ENCODE results near the gene CPA4.
"Not testable (repeated sequence)": the region's sequence is repeated elsewhere in the genome, so short reads cannot be mapped to it uniquely, and the experiment has no call there.

CPA4 gene

GRCh38 chr7:130303127-130303526 lies 10.2 kb downstream of the CPA4 start:
- DNase-seq, result no peak
- no peak for ATAC-seq

- ATAC-seq (no peak), DNase-seq (no peak)
Observed at GRCh38 chr7:130303551-130303950, 10.6 kb downstream of the CPA4 start.

- DNase-seq (no peak), ATAC-seq (no peak)
Observed at GRCh38 chr7:130303982-130304381, 11.0 kb downstream of the CPA4 start.

DNA sequence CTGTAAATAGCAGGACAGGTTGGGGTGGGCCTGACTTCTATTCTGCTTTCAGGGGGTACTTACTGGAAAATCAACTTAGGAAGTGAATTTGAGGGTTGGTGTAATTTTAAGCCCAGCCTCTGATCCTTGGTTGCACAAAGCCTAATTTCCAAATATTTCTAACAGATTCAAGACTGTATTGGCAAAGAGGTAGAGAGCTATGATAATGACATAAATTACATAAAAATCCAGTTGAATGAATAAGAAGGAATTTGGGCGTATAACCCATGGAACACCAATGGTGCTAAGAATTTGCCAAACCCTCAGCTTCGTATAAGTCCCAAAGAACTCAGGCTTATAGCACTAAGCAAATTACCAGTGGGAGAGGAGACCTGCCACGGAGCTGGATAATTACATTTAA lies 11.9 kb downstream of the CPA4 start:
- ATAC-seq (no peak), DNase-seq (no peak)

- no peak for ATAC-seq
- DNase-seq, result no peak
Observed at GRCh38 chr7:130305433-130306042, 12.6 kb downstream of the CPA4 start.

- no peak for ATAC-seq
- DNase-seq, result no peak
Observed at GRCh38 chr7:130309986-130310385, 17.0 kb downstream of the CPA4 start.

- ATAC-seq, result no peak
- no peak for DNase-seq
Observed at GRCh38 chr7:130314305-130314704, 21.3 kb downstream of the CPA4 start.

DNA sequence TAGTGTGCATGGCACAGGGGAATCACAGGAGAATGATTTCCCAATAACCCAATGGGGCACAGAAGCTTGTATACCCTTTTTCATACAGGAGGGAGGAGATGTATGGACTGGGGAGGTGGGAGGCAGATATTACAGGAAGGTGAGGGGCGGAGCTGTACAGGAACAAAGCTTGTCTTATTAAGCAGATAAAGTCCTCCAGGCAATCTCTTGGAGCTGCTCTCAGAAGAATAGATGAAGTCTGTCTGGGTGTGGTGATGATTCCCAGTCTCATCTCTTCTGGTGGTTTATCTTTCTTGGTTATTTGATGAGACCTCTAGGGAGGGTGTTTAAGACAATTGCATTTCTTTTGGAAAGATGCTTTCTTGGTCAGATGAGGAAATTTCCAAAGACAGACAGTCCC lies 26.6 kb downstream of the CPA4 start:
- DNase-seq (no peak), ATAC-seq (no peak)

DNA sequence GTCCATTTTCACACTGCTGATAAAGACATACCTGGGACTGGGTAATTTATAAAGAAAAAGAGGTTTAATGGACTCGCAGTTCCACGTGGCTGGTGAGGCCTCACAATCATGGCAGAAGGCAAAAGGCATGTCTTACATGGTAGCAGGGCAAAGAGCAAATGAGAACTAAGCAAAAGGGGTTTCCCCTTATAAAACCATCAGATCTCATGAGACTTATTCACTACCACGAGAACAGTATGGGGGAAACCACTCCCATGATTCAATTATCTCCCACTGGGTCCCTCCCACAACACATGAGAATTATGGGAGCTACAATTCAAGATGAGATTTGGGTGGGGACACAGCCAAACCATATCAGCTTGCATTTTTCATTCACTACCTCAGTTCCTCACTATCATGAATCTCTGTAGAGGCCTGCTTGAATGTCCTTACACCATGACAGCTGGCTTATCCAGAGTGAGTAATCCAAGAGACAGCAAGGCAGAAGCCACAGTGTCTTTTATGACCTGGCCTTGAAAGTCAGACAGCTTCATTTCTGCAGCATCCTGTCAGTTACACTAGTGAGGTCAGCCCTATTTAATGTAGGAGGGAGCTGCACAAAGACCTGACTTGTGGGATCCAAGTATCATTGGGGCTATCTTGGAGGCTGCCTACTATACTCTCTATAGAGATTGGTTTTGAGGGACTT lies 28.7 kb downstream of the CPA4 start:
- not testable (repeated sequence) for DNase-seq

DNA sequence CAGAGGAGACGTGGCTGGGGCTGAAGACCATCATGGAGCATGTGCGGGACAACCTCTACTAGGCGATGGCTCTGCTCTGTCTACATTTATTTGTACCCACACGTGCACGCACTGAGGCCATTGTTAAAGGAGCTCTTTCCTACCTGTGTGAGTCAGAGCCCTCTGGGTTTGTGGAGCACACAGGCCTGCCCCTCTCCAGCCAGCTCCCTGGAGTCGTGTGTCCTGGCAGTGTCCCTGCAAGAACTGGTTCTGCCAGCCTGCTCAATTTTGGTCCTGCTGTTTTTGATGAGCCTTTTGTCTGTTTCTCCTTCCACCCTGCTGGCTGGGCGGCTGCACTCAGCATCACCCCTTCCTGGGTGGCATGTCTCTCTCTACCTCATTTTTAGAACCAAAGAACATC lies 29.7 kb downstream of the CPA4 start:
- no peak for DNase-seq
- no peak for ATAC-seq

More for the DNA sequence above, 28.7 kb downstream of the CPA4 start:
- peak; percentile 23 for ATAC-seq

- ATAC-seq (no peak), DNase-seq (no peak)
Observed at GRCh38 chr7:130324306-130324943, 31.5 kb downstream of the CPA4 start.

GRCh38 chr7:130329681-130330080 lies 36.7 kb downstream of the CPA4 start:
- ATAC-seq (no peak), DNase-seq (no peak)

GRCh38 chr7:130332259-130333053 lies 39.5 kb downstream of the CPA4 start:
- DNase-seq (no peak), ATAC-seq (no peak)

DNA sequence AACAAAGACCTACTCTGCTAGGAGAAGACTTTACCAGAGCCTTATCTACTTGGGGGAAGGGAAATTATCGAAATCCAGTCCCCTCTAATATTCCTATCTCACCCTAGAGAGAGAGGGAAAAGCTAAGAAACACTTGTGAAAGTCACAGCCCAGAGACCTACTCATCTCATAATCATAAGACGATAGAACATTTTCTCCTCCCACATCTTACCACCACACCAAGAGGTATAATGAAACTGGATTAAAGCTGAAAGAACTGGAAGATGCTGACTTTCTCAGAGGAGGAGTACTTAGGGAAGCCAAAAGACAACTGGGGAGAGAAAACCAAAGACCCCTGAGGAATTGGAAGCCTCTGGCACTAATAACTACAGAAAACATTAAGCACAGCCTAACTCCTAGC lies 40.9 kb downstream of the CPA4 start:
- no peak for ATAC-seq

GRCh38 chr7:130334274-130334673 lies 41.3 kb downstream of the CPA4 start:
- DNase-seq (no peak), ATAC-seq (no peak)

More for the DNA sequence above, 40.9 kb downstream of the CPA4 start:
- DNase-seq, result no peak

DNA sequence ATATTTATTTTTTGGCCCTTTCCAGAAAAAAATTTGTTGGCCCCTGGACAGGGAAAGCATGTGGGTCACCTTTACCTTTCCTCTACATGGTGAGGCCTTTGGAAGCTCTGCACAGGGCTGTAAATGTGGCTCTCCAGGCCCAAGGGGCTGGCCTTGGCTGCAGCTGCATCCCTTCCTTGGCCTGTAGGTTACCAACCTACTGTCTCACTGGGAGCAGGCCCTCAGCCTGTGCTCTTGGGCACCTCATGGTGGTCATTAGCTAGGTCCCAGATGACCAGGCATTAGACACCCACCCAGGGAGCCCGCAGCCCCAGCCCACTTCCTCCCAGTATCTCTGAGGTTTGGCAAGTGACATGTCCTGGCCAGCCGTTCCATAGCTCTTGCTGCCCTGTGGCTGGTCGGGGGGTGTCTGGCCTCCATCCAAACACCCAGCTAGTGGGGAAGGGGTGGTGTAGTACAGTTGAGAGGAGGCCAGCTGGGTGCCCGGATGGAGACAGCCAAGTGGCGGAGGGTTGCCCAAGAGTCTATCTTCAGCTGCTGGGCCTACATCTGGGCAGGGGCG lies 44.5 kb downstream of the CPA4 start:
- no peak for DNase-seq
- no peak for ATAC-seq

- ATAC-seq, result no peak
- DNase-seq, result no peak
Observed at GRCh38 chr7:130338233-130338632, 45.3 kb downstream of the CPA4 start.

DNA sequence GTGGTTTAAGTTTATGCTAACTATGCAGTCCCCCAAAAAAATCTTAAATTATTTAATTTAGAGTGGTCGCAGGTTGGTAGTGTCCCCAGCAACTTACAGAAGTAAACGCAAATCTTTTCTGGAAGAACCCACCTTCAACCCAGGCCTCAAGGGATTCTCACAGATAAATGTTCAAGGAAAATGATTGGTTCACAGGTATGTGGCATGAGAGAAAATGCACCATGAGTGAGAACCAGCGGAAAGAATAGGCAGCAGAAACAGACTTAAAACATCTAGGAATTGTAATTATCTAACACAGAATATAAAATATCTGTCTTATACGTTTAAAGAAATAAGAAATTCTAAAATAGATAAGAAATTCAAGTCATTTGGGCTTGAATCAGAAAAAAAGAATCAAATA lies 48.9 kb downstream of the CPA4 start:
- no peak for ATAC-seq
- DNase-seq, result no peak

DNA sequence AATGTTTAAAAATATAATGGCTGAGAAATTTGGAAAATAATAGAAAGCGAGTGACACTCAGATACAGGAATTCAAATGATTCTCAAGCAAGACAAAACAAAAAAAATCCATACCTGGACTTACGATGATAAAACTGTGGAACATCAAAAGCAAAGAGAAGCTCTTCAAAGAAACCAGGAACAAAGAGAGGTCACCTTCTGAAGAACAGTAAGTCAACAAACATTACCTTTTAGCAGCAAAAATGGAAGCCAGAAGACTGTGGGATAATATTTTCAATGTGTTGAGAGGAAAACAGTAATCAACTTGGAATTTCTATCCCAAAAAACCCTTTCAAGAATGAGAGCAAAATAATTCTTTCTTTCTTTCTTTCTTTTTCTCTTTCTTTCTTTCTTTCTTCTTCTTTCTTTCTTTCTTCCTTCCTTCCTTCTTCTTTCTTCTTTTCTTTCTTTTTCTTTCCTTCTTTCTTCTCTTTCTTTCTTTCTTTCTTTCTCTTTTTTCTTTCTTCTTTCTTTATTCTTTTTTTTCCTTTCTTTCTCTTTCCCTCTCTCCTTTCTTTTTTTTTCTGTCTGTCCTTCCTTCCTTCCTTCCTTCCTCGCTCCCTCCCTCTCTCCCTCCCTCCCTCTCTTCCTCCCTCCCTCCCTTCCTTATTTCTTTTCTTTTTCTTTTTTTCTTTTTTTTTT lies 49.9 kb downstream of the CPA4 start:
- DNase-seq (no peak), ATAC-seq (no peak)

DNA sequence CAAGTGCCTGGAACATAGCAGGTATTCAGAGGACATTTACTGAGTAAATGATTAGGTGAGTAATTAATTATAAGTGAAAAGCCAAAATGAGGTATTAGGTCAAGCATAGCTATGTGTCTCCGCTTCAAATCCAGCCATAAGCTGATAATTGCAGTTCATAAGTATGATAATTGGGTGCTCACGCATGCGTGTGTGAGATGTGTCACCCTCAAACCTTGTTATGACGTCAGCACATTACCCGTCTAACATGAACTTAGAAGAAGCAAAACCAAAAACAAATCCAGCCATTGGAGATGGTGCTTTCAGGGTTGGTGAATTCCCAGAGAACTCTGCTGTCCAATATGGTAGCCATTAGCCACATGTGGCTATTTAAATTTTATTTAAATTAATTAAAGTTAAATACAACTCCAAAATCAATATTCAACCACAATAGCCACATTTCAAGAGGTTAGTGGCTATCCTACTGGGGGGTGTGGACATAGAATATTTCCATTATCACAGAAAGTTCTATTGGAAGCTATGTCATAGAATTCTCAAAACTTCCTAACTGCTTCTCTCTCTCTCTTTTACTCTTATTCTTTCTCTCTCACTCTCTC lies 51.4 kb downstream of the CPA4 start, which contains the start of gene CPA5:
Gene CPA5, plus strand, starts transcription at position 546 of the 596 bp plus-strand sequence. CDS start 1,670 bp downstream, outside the sequence.
- no peak for ATAC-seq
- no peak for DNase-seq

- DNase-seq (no peak), ATAC-seq (no peak)
Observed at GRCh38 chr7:130345136-130345535, 52.2 kb downstream of the CPA4 start.
